Endothelial cell of umbilical vein (primary cell): ENCODE data around the gene ZFPM1. TPM values are rescaled to one million over a fixed set of nuclear protein-coding genes. Genes with fewer than 3 reads are reported as not detected.

ENCODE experiments used
- BruUV-seq: library from RNA; stranded (reverse); fragments of 400-500 nt; replicated peaks from 2 replicates; lab custom pipeline; 2021; lab: Mats Ljungman, UMichigan
- CTCF ChIA-PET: fragments of 300-600, 350-600 bp; sonication (Branson Sonifier 250); formaldehyde crosslinking; loops from one replicate; lab custom pipeline; 2021; ENCODE audit warnings: antibody characterized with exemption, inconsistent platforms; lab: Charles Lee
- POLR2A ChIA-PET: fragments of 300-600, 350-600 bp; sonication (Branson Sonifier 250); formaldehyde crosslinking; loops from one replicate; lab custom pipeline; 2021; ENCODE audit warnings: antibody characterized with exemption, inconsistent platforms; lab: Charles Lee
- DNase-seq: peaks from one replicate; pipeline ENCODE4 v3.0.0-alpha.2; 2011; ENCODE audit warnings: low read depth, low spot score
- FAIRE-seq: peaks from 2 replicates; lab custom pipeline; 2011; peaks lifted over from hg19 to GRCh38; lab: Jason Lieb, UNC
- H2AFZ ChIP-seq: 2 replicates; pipeline ENCODE4 v1.6.0; 2012; ENCODE audit warnings: low read depth, low read length, control low read depth, inconsistent platforms
- H3K27ac ChIP-seq: 2 replicates; pipeline ENCODE4 v1.5.1; 2011; ENCODE audit warnings: low read depth, mild to moderate bottlenecking, control low read depth, low read length, moderate library complexity; ENCODE audit not compliant: insufficient read depth
- H3K27me3 ChIP-seq, 2 experiments: 2 replicates each; pipeline versions ENCODE4 v1.6.0 to v1.6.1; 2011; ENCODE audit warnings: low read length in 2 of 2, mixed read lengths in 1 of 2; ENCODE audit not compliant: control insufficient read depth in 2 of 2, insufficient read depth in 2 of 2
- H3K36me3 ChIP-seq, 2 experiments: 2 replicates in 1 of 2; 3 replicates in 1 of 2; pipeline ENCODE4 v1.5.1; 2011; ENCODE audit warnings: low read length in 2 of 2, mild to moderate bottlenecking in 1 of 2, moderate library complexity in 1 of 2; ENCODE audit not compliant: control insufficient read depth in 2 of 2, insufficient read depth in 2 of 2; ENCODE audit errors: extremely low read depth in 1 of 2
- H3K4me1 ChIP-seq: 3 replicates; pipeline ENCODE4 v1.5.1; 2011; ENCODE audit warnings: mild to moderate bottlenecking, low read length; ENCODE audit not compliant: control insufficient read depth, insufficient read depth; ENCODE audit errors: extremely low read depth
- H3K4me2 ChIP-seq: 2 replicates; pipeline ENCODE4 v1.6.1; 2011; ENCODE audit warnings: low read length, control low read depth, mixed read lengths; ENCODE audit not compliant: insufficient read depth
- H3K4me3 ChIP-seq, 3 experiments: fragments of 200-600 bp in 1 of 3; sonication (generic), shearing (Covaris generic) in 1 of 3; replicated peaks in 1 of 3; 2 replicates each; pipeline ENCODE4 v1.5.1; 2011 to 2016; ENCODE audit warnings: control low read depth in 3 of 3, low read length in 3 of 3, mild to moderate bottlenecking in 2 of 3, inconsistent platforms in 1 of 3, low read depth in 1 of 3, moderate library complexity in 1 of 3; ENCODE audit not compliant: insufficient read depth in 1 of 3
- H3K79me2 ChIP-seq: 2 replicates; pipeline ENCODE4 v1.6.0; 2012; ENCODE audit warnings: low read length, inconsistent platforms; ENCODE audit not compliant: control insufficient read depth, insufficient read depth
- H3K9ac ChIP-seq: replicated peaks from 2 replicates; pipeline ENCODE3; 2011; ENCODE audit warnings: low read length, control low read depth; ENCODE audit not compliant: insufficient read depth; ENCODE audit errors: extremely low read depth
- H3K9me1 ChIP-seq: replicated peaks from 3 replicates; pipeline ENCODE4 v1.6.0; 2011; ENCODE audit warnings: mild to moderate bottlenecking, low read length; ENCODE audit not compliant: control insufficient read depth, insufficient read depth; ENCODE audit errors: extremely low read depth
- H3K9me3 ChIP-seq: replicated peaks from 2 replicates; pipeline ENCODE4 v1.5.1; 2012; ENCODE audit warnings: low read length, inconsistent platforms; ENCODE audit not compliant: control insufficient read depth, insufficient read depth
- H4K20me1 ChIP-seq: replicated peaks from 2 replicates; pipeline ENCODE3; 2011; ENCODE audit warnings: mild to moderate bottlenecking, low read length; ENCODE audit not compliant: control insufficient read depth, insufficient read depth; ENCODE audit errors: extremely low read depth
- CTCF ChIP-seq, 2 donors: IDR thresholded peaks; 1 replicate in 1 of 2; 2 replicates in 1 of 2; pipeline ENCODE4 v1.5.1; 2011; ENCODE audit warnings: low read length in 2 of 2, mild to moderate bottlenecking in 2 of 2, moderate library complexity in 2 of 2, control low read depth in 1 of 2, inconsistent platforms in 1 of 2, low read depth in 1 of 2; ENCODE audit not compliant: insufficient read depth in 1 of 2; ENCODE audit errors: extremely low read depth in 1 of 2
- EZH2 ChIP-seq: IDR thresholded peaks from 2 replicates; pipeline ENCODE4 v1.6.1; 2012; ENCODE audit warnings: borderline replicate concordance, low read depth, mild to moderate bottlenecking, moderate library complexity, low read length, inconsistent platforms; ENCODE audit not compliant: severe bottlenecking
- FOS ChIP-seq: IDR thresholded peaks from 2 replicates; pipeline ENCODE4 v1.6.1; 2011; ENCODE audit warnings: mild to moderate bottlenecking, low read length, moderate library complexity, borderline replicate concordance; ENCODE audit not compliant: insufficient read depth
- GATA2 ChIP-seq: IDR thresholded peaks from 2 replicates; pipeline ENCODE4 v1.7.0; 2011; ENCODE audit warnings: low read depth, mild to moderate bottlenecking, moderate library complexity, mixed read lengths, low read length; ENCODE audit not compliant: insufficient read length, insufficient read depth
- JUN ChIP-seq: IDR thresholded peaks from 2 replicates; pipeline ENCODE4 v1.6.1; 2011; ENCODE audit warnings: borderline replicate concordance, low read depth; ENCODE audit not compliant: insufficient read length, insufficient read depth
- MAX ChIP-seq: IDR thresholded peaks from 2 replicates; pipeline ENCODE4 v1.6.1; 2011; ENCODE audit not compliant: insufficient read depth, insufficient read length
- MYC ChIP-seq: IDR thresholded peaks from one replicate; pipeline ENCODE4 v1.6.1; 2011; ENCODE audit warnings: mild to moderate bottlenecking, low read depth, low read length
- POLR2A ChIP-seq: IDR thresholded peaks from 2 replicates; pipeline ENCODE4 v1.6.1; 2012; ENCODE audit warnings: low read depth, mild to moderate bottlenecking, control low read depth, low read length
- POLR2AphosphoS5 ChIP-seq: IDR thresholded peaks from 2 replicates; pipeline ENCODE4 v1.6.1; 2012; ENCODE audit warnings: low read depth, mild to moderate bottlenecking, control low read depth, low read length, moderate library complexity; ENCODE audit not compliant: insufficient read depth
- dilution Hi-C: fragments of 300-500 bp; cut with MboI; formaldehyde crosslinking; loops from one replicate; pipeline ENCODE4 v1.15.0; 2019; ENCODE audit warnings: low sequenced_read_pairs; ENCODE audit not compliant: extremely low pct_ligation_motif_present
- intact Hi-C: fragments of 100-400 bp; cut with micrococcal nuclease; formaldehyde crosslinking; loops from one replicate; pipeline ENCODE4 v1.10.0; 2022
- polyA plus RNA-seq, 4 experiments: library from polyadenylated mRNA; depleted of rRNA in 3 of 4; stranded (reverse) in 3 of 4; unstranded in 1 of 4; fragments of >200 nt; gene quantifications; 2 replicates each; pipeline versions ENCODE4 v1.2.1 to v1.2.3, GENCODE V29; 2011 to 2012; ENCODE audit warnings: missing spikeins in 1 of 4
- total RNA-seq: library from RNA; stranded (reverse); gene quantifications from 2 replicates; pipeline ENCODE4 v1.2.3, GENCODE V29; 2021

ZFPM1 gene
- total and polyA plus RNA-seq, 2 donors (not counting 3 experiments of a cell fraction or from before 2014, with no cell fraction given) = 0.37 to 7.5 TPM

- BruUV-seq = no TSS peak
- intact Hi-C loops = no loop called here
- H3K79me2 ChIP-seq = no peaks in the 10 kb centered on the region
These were observed 36.2 kb downstream of the ZFPM1 start for GRCh38 chr16:88489163-88489741.

More at GRCh38 chr16:88489163-88489741, 36.2 kb downstream of the ZFPM1 start:
- FAIRE-seq (no peak), DNase-seq (no peak)
- Histone ChIP-seq H4K20me1 (no peaks in the 10 kb centered on the region), H3K27me3 (no peaks in the 10 kb centered on the region), H3K27ac (no peak overlapping the region), H3K4me2 (no peak overlapping the region), H3K4me1 (no peaks in the 10 kb centered on the region), H3K4me3 (no peak overlapping the region), H3K9ac (no peak overlapping the region), H3K36me3 (no peaks in the 10 kb centered on the region), H3K9me3 (no peaks in the 10 kb centered on the region), H2AFZ (no peak overlapping the region), H3K9me1 (no peaks in the 10 kb centered on the region)
- POLR2A ChIA-PET = no interaction called here
- TF ChIP-seq JUN = no peak
- no peak for TF ChIP-seq MYC
- no peak for TF ChIP-seq FOS
- TF ChIP-seq CTCF (IDR thresholded peaks at IDR 0.05; ENCODE audit: extremely low read depth in 1 of 2, insufficient read depth in 1 of 2, low read depth in 1 of 2, low read length in 2 of 2) = no peak
- TF ChIP-seq POLR2A = no peak
- no peak for TF ChIP-seq MAX
- no peak for TF ChIP-seq EZH2
- TF ChIP-seq GATA2 = no peak
- TF ChIP-seq POLR2AphosphoS5 = no peak
- CTCF ChIA-PET = interaction anchor here (1.2 to 1.5 kb wide), 2 partner anchors 11 to 16 kb away, joined by 4 read pairs; no protein-coding TSS in a partner anchor
- dilution Hi-C loops = no loop called here
